Smooth muscle cell (in vitro differentiated cells): ENCODE results near the gene PFDN1. TPM values are rescaled to one million over a fixed set of nuclear protein-coding genes. Genes with fewer than 3 reads are reported as not detected.

Experiments
- DNase-seq: peaks from one replicate; lab custom pipeline; 2025; ENCODE audit not compliant: unreplicated experiment; lab: John Stamatoyannopoulos, UW
- H2AFZ ChIP-seq: fragments of 200-600 bp; sonication (generic); 2 replicates; pipeline ENCODE4 v1.6.0; 2016; ENCODE audit warnings: antibody characterized with exemption, low read depth, mild to moderate bottlenecking
- H3F3A ChIP-seq: fragments of 200-600 bp; sonication (generic); 2 replicates; pipeline ENCODE4 v1.6.0; 2017; ENCODE audit warnings: antibody characterized with exemption, low read depth
- H3K27ac ChIP-seq: fragments of 200-600 bp; sonication (generic); 2 replicates; pipeline ENCODE4 v1.5.1; 2016; ENCODE audit warnings: low read depth, mild to moderate bottlenecking
- H3K27me3 ChIP-seq: fragments of 200-600 bp; sonication (generic); 2 replicates; pipeline ENCODE4 v1.6.1; 2016; ENCODE audit warnings: low read depth, mild to moderate bottlenecking
- H3K36me3 ChIP-seq: fragments of 200-600 bp; sonication (generic); 2 replicates; pipeline ENCODE4 v1.5.1; 2016; ENCODE audit warnings: low read depth
- H3K4me1 ChIP-seq: fragments of 200-600 bp; sonication (generic); 2 replicates; pipeline ENCODE4 v1.5.1; 2016; ENCODE audit warnings: low read depth
- H3K4me2 ChIP-seq: fragments of 200-600 bp; sonication (generic); 2 replicates; pipeline ENCODE4 v1.6.0; 2016; ENCODE audit warnings: mild to moderate bottlenecking
- H3K4me3 ChIP-seq: fragments of 200-600 bp; sonication (generic); 2 replicates; pipeline ENCODE4 v1.5.1; 2016; ENCODE audit warnings: mild to moderate bottlenecking
- H3K79me2 ChIP-seq: fragments of 200-600 bp; sonication (generic); 2 replicates; pipeline ENCODE4 v1.6.0; 2016; ENCODE audit warnings: low read depth, mild to moderate bottlenecking
- H3K9ac ChIP-seq: fragments of 200-600 bp; sonication (generic); 2 replicates; pipeline ENCODE4 v1.6.0; 2016; ENCODE audit warnings: low read depth
- H3K9me3 ChIP-seq: fragments of 200-600 bp; sonication (generic); replicated peaks from 2 replicates; pipeline ENCODE4 v1.5.1; 2016; ENCODE audit warnings: low read depth
- H4K20me1 ChIP-seq: fragments of 200-600 bp; sonication (generic); 2 replicates; pipeline ENCODE4 v1.6.0; 2016; ENCODE audit warnings: low read depth
- WGBS: methylation state at CpG from one replicate; pipeline ENCODE4 v1.1.7; 2016; ENCODE audit warnings: low lambda C conversion rate; 5-methylcytosine and 5-hydroxymethylcytosine counted together
- polyA plus RNA-seq: library from polyadenylated mRNA; unstranded; fragments of >200 nt; fragmentation: Nextera tagmentation; extraction: Ambion mirVana; gene quantifications from 2 replicates; pipeline ENCODE4 v1.2.1, GENCODE V29; 2016
- total RNA-seq: library from RNA; depleted of rRNA; stranded (reverse); fragments of >200 nt; gene quantifications from 2 replicates; pipeline ENCODE4 v1.2.3, GENCODE V29; 2014
- TF ChIP-seq, protein P1 (sequence below): fragments of 200-600 bp; sonication (generic); IDR thresholded peaks from 2 replicates; pipeline ENCODE4 v1.5.1; 2017; ENCODE audit warnings: borderline replicate concordance, mild to moderate bottlenecking, antibody characterized with exemption; ENCODE audit not compliant: insufficient read depth, poor library complexity, severe bottlenecking

PFDN1 gene
- total and polyA plus RNA-seq, 2 experiments from 2014 or later = 145 to 154 TPM

GRCh38 chr5:140246378-140247122, 56.4 kb downstream of the PFDN1 start:
- no peaks in the 10 kb centered on the region for H3K27me3 ChIP-seq
- peak overlapping the region; percentile 94 for H3K27ac ChIP-seq
- 7% methylated on average over 8 of the region's 8 CpGs for WGBS
- H3K4me1 ChIP-seq = peaks cover 21% of the 10 kb centered on the region
- no peak overlapping the region for H2AFZ ChIP-seq
- H4K20me1 ChIP-seq = peaks cover 4% of the 10 kb centered on the region
- H3F3A ChIP-seq = peaks cover 28% of the 10 kb centered on the region
- peak overlapping the region; percentile 44 for H3K9ac ChIP-seq
- H3K4me2 ChIP-seq = peak overlapping the region; percentile 73
- H3K4me3 ChIP-seq = no peak overlapping the region
- DNase-seq = peak; percentile 39
- H3K79me2 ChIP-seq = peaks cover 31% of the 10 kb centered on the region
- no peaks in the 10 kb centered on the region for H3K36me3 ChIP-seq
- TF ChIP-seq, protein P1, sequence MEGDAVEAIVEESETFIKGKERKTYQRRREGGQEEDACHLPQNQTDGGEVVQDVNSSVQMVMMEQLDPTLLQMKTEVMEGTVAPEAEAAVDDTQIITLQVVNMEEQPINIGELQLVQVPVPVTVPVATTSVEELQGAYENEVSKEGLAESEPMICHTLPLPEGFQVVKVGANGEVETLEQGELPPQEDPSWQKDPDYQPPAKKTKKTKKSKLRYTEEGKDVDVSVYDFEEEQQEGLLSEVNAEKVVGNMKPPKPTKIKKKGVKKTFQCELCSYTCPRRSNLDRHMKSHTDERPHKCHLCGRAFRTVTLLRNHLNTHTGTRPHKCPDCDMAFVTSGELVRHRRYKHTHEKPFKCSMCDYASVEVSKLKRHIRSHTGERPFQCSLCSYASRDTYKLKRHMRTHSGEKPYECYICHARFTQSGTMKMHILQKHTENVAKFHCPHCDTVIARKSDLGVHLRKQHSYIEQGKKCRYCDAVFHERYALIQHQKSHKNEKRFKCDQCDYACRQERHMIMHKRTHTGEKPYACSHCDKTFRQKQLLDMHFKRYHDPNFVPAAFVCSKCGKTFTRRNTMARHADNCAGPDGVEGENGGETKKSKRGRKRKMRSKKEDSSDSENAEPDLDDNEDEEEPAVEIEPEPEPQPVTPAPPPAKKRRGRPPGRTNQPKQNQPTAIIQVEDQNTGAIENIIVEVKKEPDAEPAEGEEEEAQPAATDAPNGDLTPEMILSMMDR = no peak
- no peaks in the 10 kb centered on the region for H3K9me3 ChIP-seq

DNA sequence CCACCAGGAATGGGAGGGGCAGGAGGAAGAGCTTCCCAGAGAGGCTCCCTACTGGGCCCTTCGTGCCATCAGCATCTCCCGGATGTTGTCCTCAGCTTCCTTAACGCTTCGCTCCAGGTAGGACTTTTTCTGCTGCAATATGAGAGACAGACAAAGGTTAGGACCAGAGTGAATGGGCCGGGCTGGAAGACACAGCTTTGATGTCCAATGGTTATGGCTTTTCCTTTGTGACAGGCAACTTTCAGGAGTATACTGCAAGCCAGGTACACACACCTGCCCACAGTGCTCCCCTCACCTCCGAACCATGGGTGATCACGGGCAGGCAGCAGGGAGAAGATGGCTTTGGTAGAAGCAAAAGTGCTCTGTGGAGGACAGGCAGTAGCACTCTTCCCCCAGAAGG, 57.0 kb downstream of the PFDN1 start:
- TF ChIP-seq, protein P1 = no peak
- peaks cover 6% of the 10 kb centered on the region for H4K20me1 ChIP-seq
- H3K4me2 ChIP-seq = peak overlapping the region; percentile 73
- DNase-seq = no peak
- no peaks in the 10 kb centered on the region for H3K9me3 ChIP-seq
- no peaks in the 10 kb centered on the region for H3K27me3 ChIP-seq
- H3K4me3 ChIP-seq = no peak overlapping the region
- peak overlapping the region; percentile 94 for H3K27ac ChIP-seq
- H3K79me2 ChIP-seq = peaks cover 31% of the 10 kb centered on the region
- 80% methylated on average over 7 of the region's 7 CpGs for WGBS
- H3K9ac ChIP-seq = peak overlapping the region; percentile 69
- no peak overlapping the region for H2AFZ ChIP-seq
- H3K36me3 ChIP-seq = no peaks in the 10 kb centered on the region
- H3K4me1 ChIP-seq = peaks cover 22% of the 10 kb centered on the region
- peaks cover 28% of the 10 kb centered on the region for H3F3A ChIP-seq

- H3K9me3 ChIP-seq = no peaks in the 10 kb centered on the region
- peak overlapping the region; percentile 73 for H3K4me2 ChIP-seq
- peaks cover 8% of the 10 kb centered on the region for H4K20me1 ChIP-seq
- H3K4me3 ChIP-seq = no peak overlapping the region
- 36% methylated on average over 5 of the region's 5 CpGs for WGBS
- peak overlapping the region; percentile 69 for H3K9ac ChIP-seq
- no peak overlapping the region for H2AFZ ChIP-seq
- peaks cover 24% of the 10 kb centered on the region for H3F3A ChIP-seq
- peaks cover 29% of the 10 kb centered on the region for H3K79me2 ChIP-seq
- TF ChIP-seq, protein P1 = no peak
- DNase-seq = no peak
- H3K27me3 ChIP-seq = no peaks in the 10 kb centered on the region
- H3K4me1 ChIP-seq = peaks cover 21% of the 10 kb centered on the region
- no peaks in the 10 kb centered on the region for H3K36me3 ChIP-seq
- H3K27ac ChIP-seq = peak overlapping the region; percentile 94
Measured at GRCh38 chr5:140245341-140245740, 57.6 kb downstream of the PFDN1 start.
